HepG2 (cell line): Measurements from ENCODE around the gene ACRBP.

Experiments used
- CREM ChIP-seq, 2 experiments: sonication (generic) in 1 of 2; formaldehyde crosslinking in 1 of 2; IDR thresholded peaks; 2 replicates each; pipeline versions ENCODE4 v1.4.0 to v1.6.1; 2016 to 2020; ENCODE audit warnings: antibody characterized with exemption in 1 of 2, mild to moderate bottlenecking in 1 of 2, missing genetic modification reagents in 1 of 2
- HDAC6 ChIP-seq: fragments of 200-600 bp; sonication (generic); IDR thresholded peaks from 2 replicates; pipeline ENCODE4 v1.7.0; 2017; ENCODE audit warnings: mild to moderate bottlenecking, antibody characterized with exemption, low read length, low read depth
- KDM4B ChIP-seq: sonication (generic); formaldehyde crosslinking; IDR thresholded peaks from 2 replicates; pipeline ENCODE4 v1.4.0; 2020; ENCODE audit warnings: missing genetic modification reagents
- KLF16 ChIP-seq, 2 experiments: sonication (generic) in 1 of 2; formaldehyde crosslinking in 1 of 2; IDR thresholded peaks; 2 replicates each; pipeline versions ENCODE4 v1.6.1 to v1.8.0; 2016 to 2023; ENCODE audit warnings: missing genetic modification reagents in 2 of 2, missing compliant biosample characterization in 1 of 2
- PAWR ChIP-seq: sonication (generic); formaldehyde crosslinking; IDR thresholded peaks from 2 replicates; pipeline ENCODE4 v1.4.0; 2020; ENCODE audit warnings: missing genetic modification reagents, mild to moderate bottlenecking, borderline replicate concordance
- POLR2AphosphoS5 ChIP-seq: IDR thresholded peaks from 2 replicates; pipeline ENCODE4 v1.6.1; 2012; ENCODE audit warnings: low read depth, low read length
- ZNF337 ChIP-seq: sonication (generic); formaldehyde crosslinking; IDR thresholded peaks from 2 replicates; pipeline ENCODE4 v1.5.1; 2020; ENCODE audit warnings: missing genetic modification reagents, low read depth, mild to moderate bottlenecking, borderline replicate concordance
- ZNF724P ChIP-seq: sonication (generic); formaldehyde crosslinking; IDR thresholded peaks from 2 replicates; pipeline ENCODE4 v1.8.0; 2022; ENCODE audit warnings: missing genetic modification reagents, borderline replicate concordance

- TF ChIP-seq ZNF337 (CRISPR knock-in tag) (no peak), HDAC6 (no peak), KLF16 (CRISPR knock-in tag; IDR thresholded peaks at IDR 0.05) (no peak), CREM (IDR thresholded peaks at IDR 0.05) (no peak), CREM (CRISPR knock-in tag; IDR thresholded peaks at IDR 0.05) (no peak), ZNF724P (CRISPR knock-in tag) (no peak), POLR2AphosphoS5 (no peak), PAWR (CRISPR knock-in tag) (no peak), KDM4B (CRISPR knock-in tag) (no peak)
Measured at GRCh38 chr12:6639151-6639801, 8.0 kb downstream of the ACRBP start.
